Lower leg skin (tissue), 3 donors: ENCODE measurements around the gene CEP57.

Experiments used
- CTCF ChIP-seq, 3 donors: fragments of 450-650 bp; IDR thresholded peaks; one replicate each; pipeline ENCODE4 v1.5.1; 2016; ENCODE audit warnings: antibody characterized with exemption in 3 of 3, mild to moderate bottlenecking in 3 of 3, moderate library complexity in 2 of 3
- POLR2A ChIP-seq, 2 donors: fragments of 450-650 bp; IDR thresholded peaks; one replicate each; pipeline ENCODE4 v1.6.1; 2016 to 2017; ENCODE audit warnings: antibody characterized with exemption in 2 of 2, mild to moderate bottlenecking in 1 of 2, moderate library complexity in 1 of 2

- no peak for TF ChIP-seq CTCF (IDR thresholded peaks at IDR 0.05)
- TF ChIP-seq POLR2A (IDR thresholded peaks at IDR 0.05), result no peak
Observed at GRCh38 chr11:95790933-95791708, 823 bp downstream of the CEP57 start.
